ENCODE results near the gene GPR15. TPM values are rescaled to one million over a fixed set of nuclear protein-coding genes. Genes with fewer than 3 reads are reported as not detected.

GPR15 gene
- total RNA-seq, 1 donor from 2014 or later = 1.4 TPM

DNA sequence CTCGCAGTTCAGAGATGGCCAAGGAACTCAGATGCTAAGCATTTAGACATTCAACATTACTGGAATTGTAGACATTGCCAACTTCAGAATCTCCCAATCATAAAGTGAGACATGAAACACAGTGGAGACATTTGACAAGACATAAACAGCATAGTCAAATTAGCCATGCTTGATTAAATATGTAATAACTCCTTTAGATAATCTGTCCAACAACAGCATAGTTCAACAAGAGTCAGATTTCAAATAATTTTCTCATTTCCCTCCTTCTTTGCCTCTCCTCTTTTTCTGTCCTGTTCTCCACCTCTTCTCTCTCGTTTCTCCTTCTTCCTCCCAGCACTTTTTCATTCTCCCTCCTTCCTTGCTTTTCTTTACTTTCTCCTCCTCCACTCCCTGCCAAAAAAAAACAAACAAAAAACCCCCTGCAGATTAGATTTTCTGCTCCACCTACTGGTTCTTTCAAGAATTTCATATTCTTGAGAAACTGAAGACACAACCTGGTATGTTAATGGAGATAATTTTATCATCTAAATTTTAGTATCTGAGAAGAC, 41.5 kb downstream of the GPR15 start:
- H3K36me3 ChIP-seq = peaks cover 6% of the 10 kb centered on the region
- H3K9me3 ChIP-seq = no peaks in the 10 kb centered on the region
- no peak for ATAC-seq
- H3K27ac ChIP-seq = no peak overlapping the region
- H3K27me3 ChIP-seq (ENCODE audit: low read depth) = no peaks in the 10 kb centered on the region
- TF ChIP-seq, protein P1, sequence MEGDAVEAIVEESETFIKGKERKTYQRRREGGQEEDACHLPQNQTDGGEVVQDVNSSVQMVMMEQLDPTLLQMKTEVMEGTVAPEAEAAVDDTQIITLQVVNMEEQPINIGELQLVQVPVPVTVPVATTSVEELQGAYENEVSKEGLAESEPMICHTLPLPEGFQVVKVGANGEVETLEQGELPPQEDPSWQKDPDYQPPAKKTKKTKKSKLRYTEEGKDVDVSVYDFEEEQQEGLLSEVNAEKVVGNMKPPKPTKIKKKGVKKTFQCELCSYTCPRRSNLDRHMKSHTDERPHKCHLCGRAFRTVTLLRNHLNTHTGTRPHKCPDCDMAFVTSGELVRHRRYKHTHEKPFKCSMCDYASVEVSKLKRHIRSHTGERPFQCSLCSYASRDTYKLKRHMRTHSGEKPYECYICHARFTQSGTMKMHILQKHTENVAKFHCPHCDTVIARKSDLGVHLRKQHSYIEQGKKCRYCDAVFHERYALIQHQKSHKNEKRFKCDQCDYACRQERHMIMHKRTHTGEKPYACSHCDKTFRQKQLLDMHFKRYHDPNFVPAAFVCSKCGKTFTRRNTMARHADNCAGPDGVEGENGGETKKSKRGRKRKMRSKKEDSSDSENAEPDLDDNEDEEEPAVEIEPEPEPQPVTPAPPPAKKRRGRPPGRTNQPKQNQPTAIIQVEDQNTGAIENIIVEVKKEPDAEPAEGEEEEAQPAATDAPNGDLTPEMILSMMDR (IDR thresholded peaks at IDR 0.05) = peak; percentile 18
- intact Hi-C loops (cut with DNase I) = no loop called here
- DNase-seq = no peak
- no peaks in the 10 kb centered on the region for H3K4me1 ChIP-seq
- H3K4me3 ChIP-seq = no peak overlapping the region

DNA sequence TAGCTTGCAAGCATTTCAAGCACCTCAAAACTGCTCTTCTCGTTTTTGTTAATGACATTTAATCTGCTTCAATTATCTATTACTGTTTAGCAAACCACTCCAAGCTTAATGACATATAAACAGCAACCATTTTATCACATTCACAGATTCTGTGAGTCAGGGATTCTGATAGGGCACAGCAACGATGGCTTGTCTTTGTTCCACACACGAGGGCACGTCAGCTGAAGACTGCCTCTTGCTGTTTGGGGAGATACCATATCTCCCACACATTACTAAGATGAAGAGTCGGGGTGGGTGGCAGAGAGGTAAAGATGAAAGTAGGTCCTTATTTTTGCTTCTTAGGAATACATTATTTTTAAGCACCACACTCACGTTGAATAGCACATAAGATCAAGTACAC, 42.4 kb downstream of the GPR15 start:
- intact Hi-C loops (cut with DNase I) = no loop called here
- ATAC-seq (no peak), DNase-seq (no peak)
- Histone ChIP-seq H3K4me1 (no peaks in the 10 kb centered on the region), H3K9me3 (no peaks in the 10 kb centered on the region), H3K36me3 (peaks cover 15% of the 10 kb centered on the region), H3K27me3 (ENCODE audit: low read depth) (no peaks in the 10 kb centered on the region), H3K27ac (no peak overlapping the region), H3K4me3 (no peak overlapping the region)
- TF ChIP-seq, protein P1 (IDR thresholded peaks at IDR 0.05) = no peak

DNA sequence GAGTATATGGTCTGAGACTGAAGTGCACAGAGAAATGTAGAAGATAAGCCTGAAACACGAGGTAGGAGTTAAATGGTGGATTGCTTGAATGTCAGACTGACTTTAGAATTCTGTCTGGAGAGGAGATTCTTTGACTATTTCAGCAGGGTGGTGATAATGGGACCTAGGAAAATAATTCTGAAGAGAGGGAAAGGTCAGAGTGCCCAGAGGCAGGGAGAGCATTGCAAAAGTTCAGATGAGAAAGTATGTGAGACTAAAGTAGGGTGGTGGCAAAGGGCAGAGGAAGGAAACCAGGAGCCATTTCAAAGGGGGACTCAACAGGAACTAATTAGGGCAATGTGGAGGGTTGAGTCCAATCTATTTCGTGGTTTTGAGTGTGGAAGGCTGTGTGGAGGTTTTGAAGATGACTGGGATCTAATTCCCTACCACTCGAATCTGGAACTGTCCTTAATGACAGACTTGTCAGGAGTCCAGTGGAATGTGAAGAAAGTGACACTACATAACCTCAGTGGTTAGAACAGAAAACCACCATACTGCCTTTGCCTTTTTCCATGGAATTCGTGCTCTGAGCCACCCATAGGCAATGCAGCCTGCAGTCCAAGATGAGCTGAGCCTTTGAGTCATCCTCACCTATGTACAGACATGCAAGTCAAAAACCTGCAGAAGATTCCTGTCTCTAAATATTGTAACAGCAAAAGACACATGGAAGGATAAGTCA, 45.6 kb downstream of the GPR15 start:
- Histone ChIP-seq H3K4me3 (no peak overlapping the region), H3K36me3 (peaks cover 43% of the 10 kb centered on the region), H3K27ac (no peak overlapping the region), H3K9me3 (no peaks in the 10 kb centered on the region), H3K4me1 (no peaks in the 10 kb centered on the region), H3K27me3 (ENCODE audit: low read depth) (no peaks in the 10 kb centered on the region)
- ATAC-seq (no peak), DNase-seq (no peak)
- TF ChIP-seq, protein P1 (IDR thresholded peaks at IDR 0.05) = no peak
- intact Hi-C loops (cut with DNase I) = no loop called here

DNA sequence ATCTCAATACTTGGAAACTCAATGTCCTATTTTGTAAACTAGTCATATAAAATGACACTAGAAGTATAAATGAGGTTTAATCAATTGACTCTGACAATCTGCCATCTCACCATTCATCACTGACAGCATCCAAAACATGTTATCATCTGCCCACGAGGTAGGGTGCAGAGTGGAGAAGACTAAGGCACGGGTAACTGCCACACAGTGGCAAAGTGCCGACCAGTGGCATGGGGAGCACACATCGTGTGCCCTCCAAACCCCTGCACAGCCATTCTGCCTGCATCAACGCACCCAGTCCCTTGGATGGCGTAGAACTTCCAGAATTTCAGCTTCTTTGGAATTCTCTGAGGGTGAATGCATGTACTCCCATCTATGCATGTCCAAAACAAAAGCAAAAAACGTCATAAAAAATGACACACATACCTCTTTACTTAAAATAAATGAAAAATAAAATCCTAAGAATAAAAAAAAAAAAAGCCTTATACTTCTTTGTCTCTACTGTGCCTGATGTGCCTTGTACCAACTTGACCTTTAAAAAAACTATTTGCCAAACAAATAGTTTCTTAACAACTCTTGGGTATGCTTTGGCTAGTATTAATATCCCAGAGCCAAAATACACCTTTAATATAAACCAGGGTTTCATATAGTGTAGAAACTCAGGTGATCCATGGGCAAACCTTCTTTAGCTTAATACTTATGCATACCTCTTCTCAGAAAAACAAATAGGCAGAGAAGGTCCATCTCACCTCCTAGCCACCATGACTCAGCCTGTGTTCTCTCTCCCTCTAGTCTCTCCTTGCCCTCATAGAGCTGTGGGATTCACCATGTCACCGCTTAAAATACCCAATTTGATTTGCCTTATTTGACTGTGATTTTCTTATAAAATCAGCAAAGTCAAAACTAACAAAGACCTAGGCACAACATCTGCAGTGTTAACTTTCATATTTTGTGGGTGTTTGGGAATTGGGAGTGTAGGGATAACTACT, 48.9 kb downstream of the GPR15 start:
- H3K9me3 ChIP-seq = no peaks in the 10 kb centered on the region
- no peaks in the 10 kb centered on the region for H3K27me3 ChIP-seq (ENCODE audit: low read depth)
- peaks cover 76% of the 10 kb centered on the region for H3K36me3 ChIP-seq
- TF ChIP-seq, protein P1 (IDR thresholded peaks at IDR 0.05) = no peak
- H3K27ac ChIP-seq = no peak overlapping the region
- DNase-seq (no peak), ATAC-seq (no peak)
- no peak overlapping the region for H3K4me3 ChIP-seq
- intact Hi-C loops (cut with DNase I) = no loop called here
- peaks cover 8% of the 10 kb centered on the region for H3K4me1 ChIP-seq

DNA sequence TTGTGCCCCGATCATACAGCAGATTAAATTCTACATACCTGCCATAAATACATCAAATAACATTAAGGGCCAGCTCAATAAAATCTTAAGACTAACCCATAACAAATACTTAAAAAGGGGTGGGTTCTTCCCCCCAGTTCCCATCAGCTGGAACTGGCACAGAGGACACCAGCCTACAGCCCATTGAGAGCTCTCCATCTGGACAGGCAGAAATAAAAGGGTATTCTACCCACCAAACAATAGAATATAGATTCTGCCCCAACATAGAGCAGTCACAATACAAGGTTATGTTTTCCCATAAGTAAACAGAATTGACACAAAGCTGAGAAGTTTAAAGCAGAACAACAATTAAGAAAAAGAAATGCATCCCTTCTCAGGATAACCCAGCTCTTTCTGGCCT, 49.7 kb downstream of the GPR15 start:
- no peak for ATAC-seq
- Histone ChIP-seq H3K4me3 (no peak overlapping the region), H3K27ac (no peak overlapping the region), H3K4me1 (peaks cover 8% of the 10 kb centered on the region), H3K9me3 (no peaks in the 10 kb centered on the region), H3K36me3 (peaks cover 84% of the 10 kb centered on the region), H3K27me3 (ENCODE audit: low read depth) (no peaks in the 10 kb centered on the region)
- DNase-seq = no peak
- intact Hi-C loops (cut with DNase I) = no loop called here
- TF ChIP-seq, protein P1 (IDR thresholded peaks at IDR 0.05) = no peak
